ENCODE data around the gene WNK1. TPM values are rescaled to one million over a fixed set of nuclear protein-coding genes. Genes with fewer than 3 reads are reported as not detected.

WNK1 gene
- total RNA-seq, 1 donor from 2014 or later = 248 TPM

- Mint-ChIP-seq H3K4me3 (ENCODE audit: low read depth) (peak overlapping the region; percentile 90), H3K36me3 (ENCODE audit: insufficient read depth) (no peaks in the 10 kb centered on the region), H3K9me3 (ENCODE audit: low read depth) (no peaks in the 10 kb centered on the region), H3K27me3 (no peaks in the 10 kb centered on the region), H3K27ac (peak overlapping the region; percentile 94), H3K4me1 (ENCODE audit: low read depth) (peaks cover 36% of the 10 kb centered on the region)
- DNase-seq (ENCODE audit: low spot score, unreplicated experiment) = peak; percentile 53
- TF ChIP-seq CTCF (IDR thresholded peaks at IDR 0.05; ENCODE audit: unreplicated experiment) = peak; percentile 23
Measured at GRCh38 chr12:753611-754472, 1.5 kb downstream of the WNK1 start.

- peak overlapping the region; percentile 94 for H3K27ac Mint-ChIP-seq
- peak overlapping the region; percentile 90 for H3K4me3 Mint-ChIP-seq (ENCODE audit: low read depth)
- peaks cover 36% of the 10 kb centered on the region for H3K4me1 Mint-ChIP-seq (ENCODE audit: low read depth)
- DNase-seq (ENCODE audit: low spot score, unreplicated experiment) = no peak
- no peak for TF ChIP-seq CTCF (IDR thresholded peaks at IDR 0.05; ENCODE audit: unreplicated experiment)
- no peaks in the 10 kb centered on the region for H3K27me3 Mint-ChIP-seq
- no peaks in the 10 kb centered on the region for H3K9me3 Mint-ChIP-seq (ENCODE audit: low read depth)
- no peaks in the 10 kb centered on the region for H3K36me3 Mint-ChIP-seq (ENCODE audit: insufficient read depth)
Measured at GRCh38 chr12:754473-754820, 2.1 kb downstream of the WNK1 start.

GRCh38 chr12:754851-755562 is 2.6 kb downstream of the WNK1 start:
- no peaks in the 10 kb centered on the region for H3K36me3 Mint-ChIP-seq (ENCODE audit: insufficient read depth)
- no peaks in the 10 kb centered on the region for H3K9me3 Mint-ChIP-seq (ENCODE audit: low read depth)
- no peaks in the 10 kb centered on the region for H3K27me3 Mint-ChIP-seq
- H3K27ac Mint-ChIP-seq = no peak overlapping the region
- H3K4me3 Mint-ChIP-seq (ENCODE audit: low read depth) = peak overlapping the region; percentile 90
- peaks cover 31% of the 10 kb centered on the region for H3K4me1 Mint-ChIP-seq (ENCODE audit: low read depth)
- TF ChIP-seq CTCF (IDR thresholded peaks at IDR 0.05; ENCODE audit: unreplicated experiment) = peak; percentile 62
- DNase-seq (ENCODE audit: low spot score, unreplicated experiment) = no peak

- Mint-ChIP-seq H3K4me3 (ENCODE audit: low read depth) (no peak overlapping the region), H3K27ac (peak overlapping the region; percentile 30), H3K36me3 (ENCODE audit: insufficient read depth) (peaks cover 10% of the 10 kb centered on the region), H3K4me1 (ENCODE audit: low read depth) (peaks cover 24% of the 10 kb centered on the region), H3K27me3 (no peaks in the 10 kb centered on the region), H3K9me3 (ENCODE audit: low read depth) (peaks cover 3% of the 10 kb centered on the region)
- DNase-seq (ENCODE audit: low spot score, unreplicated experiment) = no peak
- TF ChIP-seq CTCF (IDR thresholded peaks at IDR 0.05; ENCODE audit: unreplicated experiment) = no peak
Measured at GRCh38 chr12:759628-760027, 7.2 kb downstream of the WNK1 start.

- DNase-seq (ENCODE audit: low spot score, unreplicated experiment) = no peak
- H3K36me3 Mint-ChIP-seq (ENCODE audit: insufficient read depth) = peaks cover 10% of the 10 kb centered on the region
- peaks cover 3% of the 10 kb centered on the region for H3K9me3 Mint-ChIP-seq (ENCODE audit: low read depth)
- TF ChIP-seq CTCF (IDR thresholded peaks at IDR 0.05; ENCODE audit: unreplicated experiment) = no peak
- H3K4me1 Mint-ChIP-seq (ENCODE audit: low read depth) = peaks cover 9% of the 10 kb centered on the region
- H3K27me3 Mint-ChIP-seq = no peaks in the 10 kb centered on the region
- H3K27ac Mint-ChIP-seq = no peak overlapping the region
- H3K4me3 Mint-ChIP-seq (ENCODE audit: low read depth) = no peak overlapping the region
Measured at GRCh38 chr12:761256-761655, 8.9 kb downstream of the WNK1 start.

Measured in progenitor cell of endocrine pancreas (in vitro differentiated cells).